HTR-8/SVneo (cell line): ENCODE data around the gene MYL12A.
"Not testable (repeated sequence)": the region's sequence is repeated elsewhere in the genome, so short reads cannot be mapped to it uniquely, and the experiment has no call there.

Experiments used
- DNase-seq: peaks from one replicate; pipeline ENCODE4 v3.0.0; 2011; ENCODE audit warnings: low spot score, mixed read lengths; ENCODE audit not compliant: insufficient read length
- FAIRE-seq: peaks from 2 replicates; lab custom pipeline; 2011; peaks lifted over from hg19 to GRCh38; lab: Jason Lieb, UNC

MYL12A gene

GRCh38 chr18:3247240-3248061 is at the start of gene MYL12A:
TSS of gene MYL12A (plus strand) at chr18:3247801. CDS start at chr18:3253248, 5,447 bp downstream.
- DNase-seq (peak; percentile 90), FAIRE-seq (peak; percentile 67)

GRCh38 chr18:3198260-3198860 is 49.2 kb upstream of the MYL12A start:
- not testable (repeated sequence) for FAIRE-seq, DNase-seq

- FAIRE-seq = no peak
- no peak for DNase-seq
Measured at GRCh38 chr18:3199942-3200645, 47.5 kb upstream of the MYL12A start.

GRCh38 chr18:3205239-3205638 is 42.4 kb upstream of the MYL12A start:
- DNase-seq (no peak), FAIRE-seq (no peak)

- peak; percentile 9 for DNase-seq
Measured at GRCh38 chr18:3207565-3207964, 40.0 kb upstream of the MYL12A start.

GRCh38 chr18:3209859-3210569 is 37.6 kb upstream of the MYL12A start:
- DNase-seq (no peak), FAIRE-seq (no peak)

More at GRCh38 chr18:3207565-3207964, 40.0 kb upstream of the MYL12A start:
- no peak for FAIRE-seq

- DNase-seq (no peak), FAIRE-seq (no peak)
Measured at GRCh38 chr18:3211236-3211992, 36.2 kb upstream of the MYL12A start.

- DNase-seq (no peak), FAIRE-seq (no peak)
Measured at GRCh38 chr18:3212657-3213056, 34.9 kb upstream of the MYL12A start.

- DNase-seq = no peak
- no peak for FAIRE-seq
Measured at GRCh38 chr18:3213300-3214059, 34.1 kb upstream of the MYL12A start.

GRCh38 chr18:3214855-3215637 is 32.6 kb upstream of the MYL12A start:
- DNase-seq (no peak), FAIRE-seq (no peak)

GRCh38 chr18:3216987-3217386 is 30.6 kb upstream of the MYL12A start:
- DNase-seq (no peak), FAIRE-seq (no peak)

- peak; percentile 5 for DNase-seq
- no peak for FAIRE-seq
Measured at GRCh38 chr18:3217948-3218647, 29.5 kb upstream of the MYL12A start.

GRCh38 chr18:3218819-3219218 is 28.8 kb upstream of the MYL12A start:
- FAIRE-seq = no peak
- no peak for DNase-seq

- DNase-seq (no peak), FAIRE-seq (no peak)
Measured at GRCh38 chr18:3219241-3219630, 28.4 kb upstream of the MYL12A start.

GRCh38 chr18:3219631-3220335 is 27.8 kb upstream of the MYL12A start, which contains the start of gene MYOM1:
TSS of gene MYOM1 (minus strand) at chr18:3219968. CDS start at chr18:3215223, 4,745 bp downstream.
- FAIRE-seq = no peak
- no peak for DNase-seq

- FAIRE-seq = not testable (repeated sequence)
Measured at GRCh38 chr18:3220868-3221267, 26.7 kb upstream of the MYL12A start.

GRCh38 chr18:3221496-3221895 is 26.1 kb upstream of the MYL12A start:
- no peak for FAIRE-seq
- DNase-seq = no peak

More at GRCh38 chr18:3220868-3221267, 26.7 kb upstream of the MYL12A start:
- not testable (repeated sequence) for DNase-seq
